HG02623 (cell line): ENCODE data around the gene TRAPPC12.
A peak's percentile ranks its signal among the peaks of the same experiment; 100 is the strongest.
"Not testable (repeated sequence)": the region's sequence is repeated elsewhere in the genome, so short reads cannot be mapped to it uniquely, and the experiment has no call there.

ENCODE experiments used
- ATAC-seq: cut with Tn5 transposase; IDR thresholded peaks from one replicate; pipeline ENCODE4 v1.9.1; 2021; ENCODE audit warnings: moderate library complexity; ENCODE audit not compliant: unreplicated experiment

The TRAPPC12 gene

DNA sequence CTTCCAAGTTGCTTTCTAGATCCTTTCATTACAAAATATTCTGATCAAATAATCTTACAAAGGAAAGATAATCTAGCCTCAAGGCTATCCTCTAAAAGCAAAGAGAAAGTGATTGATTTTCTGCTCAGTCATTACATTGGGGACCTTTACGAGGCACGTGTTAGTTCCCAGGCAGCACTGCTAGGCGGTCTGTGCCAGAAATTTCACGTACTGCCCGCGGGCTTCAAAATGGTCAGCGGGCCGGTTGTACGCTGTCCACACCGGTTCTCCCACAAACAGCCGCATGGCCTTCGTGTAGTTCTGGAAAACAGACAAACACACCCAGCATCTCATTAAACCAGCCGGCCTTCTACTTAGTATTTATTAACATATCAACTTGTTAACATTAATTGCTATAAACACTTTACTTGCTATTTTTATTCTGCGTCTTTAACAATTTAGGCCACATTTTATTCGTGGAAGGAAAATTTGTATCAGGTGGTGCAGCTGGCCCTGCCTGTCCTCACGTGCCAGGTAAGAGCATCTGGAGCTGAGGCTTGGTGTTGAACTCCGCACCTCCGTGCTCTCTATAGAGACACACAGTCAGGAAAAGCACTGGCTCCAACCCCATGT lies 119.4 kb downstream of the TRAPPC12 start:
- no peak for ATAC-seq

DNA sequence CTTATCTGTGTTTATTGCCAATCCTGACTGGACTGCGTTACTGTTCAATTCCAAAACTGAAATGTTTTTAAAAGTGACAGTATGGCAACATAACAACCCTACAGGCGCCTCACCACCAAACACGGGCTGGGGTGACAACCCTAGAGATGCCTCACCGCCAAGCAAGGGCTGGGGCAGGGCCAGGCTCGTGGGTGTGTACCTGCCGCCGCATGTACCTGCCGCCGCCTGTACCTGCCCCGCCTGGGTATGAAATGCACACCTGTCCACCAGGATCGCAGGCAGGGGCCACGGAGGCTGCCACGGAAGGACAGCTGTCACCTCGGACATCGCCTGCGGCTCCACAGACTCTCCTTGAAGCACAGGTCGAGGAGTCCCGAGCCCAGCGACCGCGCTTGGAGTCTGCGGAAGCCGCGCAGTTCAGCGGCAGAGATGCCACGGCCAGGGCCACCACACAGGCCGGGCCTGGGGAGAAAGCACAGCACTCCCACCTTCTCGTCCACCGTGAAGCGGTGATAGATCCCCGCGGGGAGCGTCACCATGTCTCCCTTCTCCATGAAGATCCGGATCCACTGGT lies 120.9 kb downstream of the TRAPPC12 start:
- ATAC-seq = no peak

GRCh38 chr2:3503046-3503445 lies 123.6 kb downstream of the TRAPPC12 start:
- no peak for ATAC-seq

DNA sequence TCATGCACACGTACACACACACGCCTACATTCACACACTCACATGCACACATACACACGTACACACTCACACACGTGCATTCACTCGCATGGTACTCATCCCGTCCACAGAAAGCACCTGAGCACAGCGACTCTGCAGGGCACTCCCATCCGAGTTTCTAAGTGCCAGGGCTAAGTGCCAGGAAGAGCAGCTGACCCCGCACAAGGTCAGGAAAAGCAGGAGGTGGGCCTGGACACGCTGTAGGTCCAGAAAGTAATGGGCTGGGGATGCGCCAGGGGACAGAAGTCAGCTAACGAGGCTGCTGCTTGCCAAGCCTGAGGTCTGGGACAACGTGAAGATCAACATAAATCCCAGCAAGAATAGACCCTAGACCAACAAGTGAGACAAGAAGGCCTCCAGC lies 124.0 kb downstream of the TRAPPC12 start:
- ATAC-seq = no peak

DNA sequence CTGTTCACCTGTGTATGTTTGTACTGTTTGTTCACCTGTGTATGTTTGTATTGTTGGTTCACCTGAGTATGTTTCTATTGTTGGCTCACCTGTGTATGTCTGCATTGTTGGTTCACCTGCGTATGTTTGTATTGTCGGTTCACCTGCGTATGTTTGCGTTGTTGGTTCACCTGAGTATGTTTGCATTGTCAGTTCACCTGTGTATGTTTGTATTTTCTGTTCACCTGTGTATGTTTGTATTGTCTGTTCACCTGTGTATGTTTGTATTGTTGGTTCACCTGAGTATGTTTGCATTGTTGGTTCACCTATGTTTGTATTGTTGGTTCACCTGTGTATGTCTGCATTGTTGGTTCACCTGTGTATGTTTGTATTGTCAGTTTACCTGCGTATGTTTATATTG lies 125.2 kb downstream of the TRAPPC12 start:
- ATAC-seq = no peak

GRCh38 chr2:3505771-3506170 lies 126.3 kb downstream of the TRAPPC12 start:
- no peak for ATAC-seq

GRCh38 chr2:3512086-3512485 lies 132.6 kb downstream of the TRAPPC12 start:
- no peak for ATAC-seq

GRCh38 chr2:3513026-3513810 lies 133.7 kb downstream of the TRAPPC12 start:
- no peak for ATAC-seq

DNA sequence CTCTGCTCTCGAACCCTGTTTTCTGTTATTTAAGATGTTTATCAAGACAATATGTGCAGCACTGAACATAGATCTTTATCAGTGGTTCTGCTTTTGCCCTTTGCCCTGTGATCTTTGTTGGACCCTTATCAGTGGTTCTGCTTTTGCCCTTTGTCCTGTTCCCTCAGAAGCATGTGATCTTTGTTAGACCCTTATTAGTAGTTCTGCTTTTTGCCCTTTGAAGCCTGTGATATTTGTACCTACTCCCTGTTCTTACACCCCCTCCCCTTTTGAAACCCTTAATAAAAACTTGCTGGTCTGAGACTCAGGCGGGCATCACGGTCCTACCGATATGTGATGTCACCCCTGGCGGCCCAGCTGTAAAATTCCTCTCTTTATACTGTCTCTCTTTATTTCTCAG lies 135.9 kb downstream of the TRAPPC12 start:
- ATAC-seq = not testable (repeated sequence)

DNA sequence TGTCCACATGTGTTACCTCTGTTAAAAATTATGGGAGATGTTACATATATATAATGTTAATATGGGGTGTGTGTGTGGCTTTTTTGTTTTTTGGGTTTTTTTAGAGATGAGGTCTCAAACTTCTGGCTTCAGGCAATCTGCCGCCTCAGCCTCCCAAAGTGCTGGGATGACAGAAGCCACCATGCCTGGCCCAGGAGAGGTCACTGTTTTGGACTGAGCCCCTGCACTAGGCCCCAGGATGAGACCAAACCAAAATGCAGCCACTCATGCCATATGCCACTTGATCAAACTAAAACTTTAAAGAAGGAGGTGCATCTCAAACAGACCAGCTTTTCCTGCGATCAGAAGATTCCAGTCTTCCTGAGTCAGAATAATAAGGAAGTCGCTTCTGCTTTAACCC lies 137.3 kb downstream of the TRAPPC12 start:
- no peak for ATAC-seq

GRCh38 chr2:3517948-3518495 lies 138.5 kb downstream of the TRAPPC12 start:
- ATAC-seq = no peak

DNA sequence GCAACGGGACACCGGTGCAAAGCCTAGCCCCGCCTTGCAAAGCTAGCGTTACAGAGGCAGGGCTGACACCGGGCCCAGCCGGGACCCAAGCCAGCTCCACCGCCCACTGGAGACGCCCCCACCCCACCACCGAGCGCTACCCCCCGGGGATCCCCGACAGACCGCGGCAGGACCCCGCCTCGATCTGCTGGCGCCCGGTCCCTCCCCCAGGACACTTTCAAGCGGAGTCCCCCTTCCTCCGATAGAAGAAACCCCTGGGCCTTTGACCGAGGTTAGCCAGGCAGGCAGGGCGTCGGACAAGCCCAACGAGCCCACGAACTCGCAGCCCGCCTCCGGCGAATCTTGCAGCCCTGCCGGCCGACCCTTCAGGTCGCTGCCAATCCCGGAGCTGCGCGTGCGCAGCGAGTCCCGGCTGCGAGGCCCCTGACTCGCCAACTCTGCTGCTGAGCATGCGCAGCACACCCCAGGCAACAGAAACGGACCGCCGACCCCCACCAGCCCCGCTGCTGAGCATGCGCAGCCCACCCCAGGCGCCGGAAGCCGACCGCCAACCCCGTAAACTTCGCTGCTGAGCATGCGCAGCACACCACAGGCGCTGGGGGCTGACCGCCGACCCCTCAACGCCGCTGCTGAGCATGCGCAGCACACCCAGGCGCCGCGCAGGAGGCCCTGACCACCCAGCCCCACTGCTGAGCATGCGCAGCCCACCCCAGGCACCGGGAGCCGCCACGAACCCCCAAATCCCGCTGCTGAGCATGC lies 139.2 kb downstream of the TRAPPC12 start:
- peak; percentile 71 for ATAC-seq

- ATAC-seq = peak; percentile 51
Measured at GRCh38 chr2:3519255-3520205, 140.0 kb downstream of the TRAPPC12 start, which contains the start of gene ADI1. Gene ADI1 (minus strand): TSS chr2:3519531. CDS start chr2:3519487, 44 bp downstream.

DNA sequence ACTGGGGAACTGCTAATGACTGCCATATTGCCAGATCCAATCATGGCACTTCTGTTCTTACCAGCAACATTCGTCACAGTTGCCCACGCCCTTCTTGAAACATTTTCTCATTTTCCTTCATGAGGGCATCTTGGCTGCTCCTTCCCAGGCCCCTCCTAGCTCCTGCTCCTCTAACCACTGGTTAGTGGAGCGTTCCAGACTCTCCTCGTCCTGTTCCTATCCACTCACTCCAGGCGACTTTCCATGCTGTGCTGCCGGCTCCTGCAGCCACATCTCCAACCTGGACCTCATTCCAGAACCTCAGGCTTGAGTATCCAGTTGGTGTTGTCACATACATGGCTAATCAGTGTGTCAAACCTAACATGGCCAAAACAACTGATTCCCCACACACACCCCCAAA lies 141.1 kb downstream of the TRAPPC12 start:
- ATAC-seq = no peak

DNA sequence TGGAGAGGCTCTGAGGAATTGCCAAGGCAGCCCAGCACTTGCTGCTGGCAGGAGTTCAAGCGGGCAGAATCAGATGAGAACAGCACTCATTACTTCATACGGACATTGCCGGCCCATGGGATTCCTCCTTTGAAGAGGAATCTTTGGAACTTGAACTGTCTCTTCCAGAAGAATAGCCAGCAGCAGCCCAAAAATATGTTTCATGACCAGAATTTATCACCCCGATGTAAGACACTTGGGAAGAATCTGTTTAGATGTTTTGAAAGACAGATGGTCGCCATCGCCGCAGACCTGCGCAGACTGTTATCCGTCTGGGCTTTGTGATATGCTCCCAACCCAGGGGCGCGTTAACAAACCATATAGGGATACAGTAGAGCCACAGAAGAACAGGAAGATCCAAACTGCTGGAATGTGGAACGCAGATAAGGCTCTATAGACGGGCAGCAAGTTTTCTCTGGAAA lies 143.5 kb downstream of the TRAPPC12 start:
- ATAC-seq = no peak

- no peak for ATAC-seq
Measured at GRCh38 chr2:3523551-3524041, 144.1 kb downstream of the TRAPPC12 start.

DNA sequence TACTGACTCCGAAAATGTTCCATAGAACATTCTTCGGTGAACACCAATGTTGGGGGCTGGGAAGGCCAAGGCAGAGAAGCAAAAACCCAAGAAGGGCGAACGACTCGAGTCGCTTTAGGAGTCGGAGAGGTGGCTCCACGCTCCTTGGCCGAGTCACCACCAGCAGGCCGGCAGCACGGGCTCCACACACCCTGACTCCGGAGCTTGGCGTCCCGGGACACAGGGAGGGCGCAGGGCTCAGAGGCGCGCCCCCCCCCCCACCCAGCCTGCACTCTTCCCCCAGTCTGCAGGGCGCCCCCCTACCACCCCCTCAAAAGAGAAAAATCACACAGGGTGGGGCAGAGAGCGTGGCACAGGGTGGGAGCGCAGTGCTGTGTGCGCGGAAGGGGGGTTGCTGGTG lies 147.4 kb downstream of the TRAPPC12 start:
- ATAC-seq = no peak

DNA sequence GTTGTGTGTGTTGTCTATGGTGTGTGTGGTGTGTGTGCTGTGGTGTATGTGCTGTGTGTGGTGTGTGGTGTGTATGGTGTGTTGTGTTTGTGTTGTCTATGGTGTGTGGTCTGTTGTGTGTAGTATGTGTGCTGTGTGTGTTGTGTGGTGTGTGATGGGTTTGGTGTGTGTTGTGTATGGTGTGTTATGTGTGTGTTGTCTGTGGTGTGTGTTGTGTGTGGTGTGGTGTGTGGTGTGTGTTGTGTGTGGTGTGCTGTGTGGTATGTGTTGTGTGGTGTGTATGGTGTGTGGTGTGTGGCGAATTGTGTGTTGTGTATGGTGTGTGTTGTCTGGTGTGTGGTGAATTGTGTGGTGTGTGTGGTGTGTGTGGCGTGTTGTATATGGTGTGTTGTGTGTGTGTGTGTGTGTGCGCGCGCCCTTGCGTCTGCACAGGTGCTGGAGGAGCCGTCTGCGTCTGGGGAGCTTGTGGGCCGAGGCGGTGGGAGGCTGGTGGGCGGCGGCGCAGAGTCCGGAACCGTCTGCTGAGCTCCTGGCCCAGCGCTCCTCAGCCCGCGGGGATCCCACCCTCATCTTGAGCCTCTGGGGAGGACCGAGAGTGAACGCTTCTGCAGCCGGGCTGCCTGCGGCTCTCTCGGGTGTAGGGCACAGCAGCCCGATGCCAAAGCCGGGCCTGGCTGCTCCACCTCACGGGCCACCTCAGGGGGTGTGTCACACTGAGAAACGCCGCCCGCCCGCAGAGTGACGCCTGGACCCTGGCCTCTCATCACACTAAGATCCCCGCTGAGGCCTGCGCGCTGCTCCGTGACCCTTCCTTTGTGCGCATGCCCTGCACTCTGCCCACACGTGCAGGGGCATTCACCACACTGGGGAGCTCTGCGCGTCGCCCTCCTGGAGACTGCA lies 148.6 kb downstream of the TRAPPC12 start:
- no peak for ATAC-seq
